Breast epithelium (tissue), 3 donors: ENCODE data around the gene HESX1.

Source experiments
- CTCF ChIP-seq, 3 donors: fragments of 450-650 bp; IDR thresholded peaks; one replicate each; pipeline ENCODE4 v1.5.1; 2016 to 2017; ENCODE audit warnings: antibody characterized with exemption in 3 of 3, mild to moderate bottlenecking in 3 of 3, moderate library complexity in 3 of 3
- POLR2A ChIP-seq: fragments of 450-650 bp; IDR thresholded peaks from one replicate; pipeline ENCODE4 v1.6.1; 2016; ENCODE audit warnings: antibody characterized with exemption, mild to moderate bottlenecking, moderate library complexity

GRCh38 chr3:57151021-57151449 is 48.7 kb downstream of the HESX1 start:
- TF ChIP-seq CTCF (IDR thresholded peaks at IDR 0.05) (no peak), POLR2A (no peak)
